Measurements from ENCODE around the gene TNS3. TPM values are rescaled to one million over a fixed set of nuclear protein-coding genes. Genes with fewer than 3 reads are reported as not detected.
A peak's percentile ranks its signal among the peaks of the same experiment; 100 is the strongest.

Gene TNS3
- total and polyA plus RNA-seq, 2 of the 13 experiments (the other 11 are each of a cell fraction or from before 2014, with no cell fraction given): 52.9 to 55.7 TPM

DNA sequence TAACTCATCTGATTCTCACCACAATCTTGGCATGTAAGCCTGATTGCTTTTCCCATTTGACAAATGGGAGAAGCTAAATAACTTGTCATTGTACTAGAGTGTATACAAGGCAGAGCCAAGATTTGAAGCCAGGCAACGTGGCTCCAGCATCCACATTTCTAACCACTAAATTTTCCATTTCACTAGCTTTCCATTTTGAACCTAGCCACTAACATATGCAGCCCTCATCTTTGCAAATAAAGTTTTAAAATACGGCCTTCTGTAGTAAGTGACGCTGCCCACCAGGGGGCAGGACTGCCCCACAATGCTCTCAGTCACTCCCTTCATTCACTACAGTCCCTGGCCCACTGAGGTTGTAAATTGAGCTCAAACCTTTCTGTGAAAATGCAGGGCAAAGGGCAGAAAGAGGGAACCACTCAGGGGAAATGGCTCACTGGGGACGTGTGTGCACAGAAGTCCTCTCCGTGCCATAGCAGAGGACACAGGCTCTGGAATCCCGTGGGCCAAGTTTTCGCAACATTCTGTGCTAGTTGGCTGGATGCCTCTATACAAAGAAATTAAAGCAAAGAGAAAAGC, 315.7 kb downstream of the TNS3 start (continued):
- TF ChIP-seq, protein P1, sequence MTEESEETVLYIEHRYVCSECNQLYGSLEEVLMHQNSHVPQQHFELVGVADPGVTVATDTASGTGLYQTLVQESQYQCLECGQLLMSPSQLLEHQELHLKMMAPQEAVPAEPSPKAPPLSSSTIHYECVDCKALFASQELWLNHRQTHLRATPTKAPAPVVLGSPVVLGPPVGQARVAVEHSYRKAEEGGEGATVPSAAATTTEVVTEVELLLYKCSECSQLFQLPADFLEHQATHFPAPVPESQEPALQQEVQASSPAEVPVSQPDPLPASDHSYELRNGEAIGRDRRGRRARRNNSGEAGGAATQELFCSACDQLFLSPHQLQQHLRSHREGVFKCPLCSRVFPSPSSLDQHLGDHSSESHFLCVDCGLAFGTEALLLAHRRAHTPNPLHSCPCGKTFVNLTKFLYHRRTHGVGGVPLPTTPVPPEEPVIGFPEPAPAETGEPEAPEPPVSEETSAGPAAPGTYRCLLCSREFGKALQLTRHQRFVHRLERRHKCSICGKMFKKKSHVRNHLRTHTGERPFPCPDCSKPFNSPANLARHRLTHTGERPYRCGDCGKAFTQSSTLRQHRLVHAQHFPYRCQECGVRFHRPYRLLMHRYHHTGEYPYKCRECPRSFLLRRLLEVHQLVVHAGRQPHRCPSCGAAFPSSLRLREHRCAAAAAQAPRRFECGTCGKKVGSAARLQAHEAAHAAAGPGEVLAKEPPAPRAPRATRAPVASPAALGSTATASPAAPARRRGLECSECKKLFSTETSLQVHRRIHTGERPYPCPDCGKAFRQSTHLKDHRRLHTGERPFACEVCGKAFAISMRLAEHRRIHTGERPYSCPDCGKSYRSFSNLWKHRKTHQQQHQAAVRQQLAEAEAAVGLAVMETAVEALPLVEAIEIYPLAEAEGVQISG (CRISPR knock-in tag; IDR thresholded peaks at IDR 0.05): 0 out of 2 replicates have a peak, but pooled peaks have one; percentile 17
- TF ChIP-seq, protein P2, sequence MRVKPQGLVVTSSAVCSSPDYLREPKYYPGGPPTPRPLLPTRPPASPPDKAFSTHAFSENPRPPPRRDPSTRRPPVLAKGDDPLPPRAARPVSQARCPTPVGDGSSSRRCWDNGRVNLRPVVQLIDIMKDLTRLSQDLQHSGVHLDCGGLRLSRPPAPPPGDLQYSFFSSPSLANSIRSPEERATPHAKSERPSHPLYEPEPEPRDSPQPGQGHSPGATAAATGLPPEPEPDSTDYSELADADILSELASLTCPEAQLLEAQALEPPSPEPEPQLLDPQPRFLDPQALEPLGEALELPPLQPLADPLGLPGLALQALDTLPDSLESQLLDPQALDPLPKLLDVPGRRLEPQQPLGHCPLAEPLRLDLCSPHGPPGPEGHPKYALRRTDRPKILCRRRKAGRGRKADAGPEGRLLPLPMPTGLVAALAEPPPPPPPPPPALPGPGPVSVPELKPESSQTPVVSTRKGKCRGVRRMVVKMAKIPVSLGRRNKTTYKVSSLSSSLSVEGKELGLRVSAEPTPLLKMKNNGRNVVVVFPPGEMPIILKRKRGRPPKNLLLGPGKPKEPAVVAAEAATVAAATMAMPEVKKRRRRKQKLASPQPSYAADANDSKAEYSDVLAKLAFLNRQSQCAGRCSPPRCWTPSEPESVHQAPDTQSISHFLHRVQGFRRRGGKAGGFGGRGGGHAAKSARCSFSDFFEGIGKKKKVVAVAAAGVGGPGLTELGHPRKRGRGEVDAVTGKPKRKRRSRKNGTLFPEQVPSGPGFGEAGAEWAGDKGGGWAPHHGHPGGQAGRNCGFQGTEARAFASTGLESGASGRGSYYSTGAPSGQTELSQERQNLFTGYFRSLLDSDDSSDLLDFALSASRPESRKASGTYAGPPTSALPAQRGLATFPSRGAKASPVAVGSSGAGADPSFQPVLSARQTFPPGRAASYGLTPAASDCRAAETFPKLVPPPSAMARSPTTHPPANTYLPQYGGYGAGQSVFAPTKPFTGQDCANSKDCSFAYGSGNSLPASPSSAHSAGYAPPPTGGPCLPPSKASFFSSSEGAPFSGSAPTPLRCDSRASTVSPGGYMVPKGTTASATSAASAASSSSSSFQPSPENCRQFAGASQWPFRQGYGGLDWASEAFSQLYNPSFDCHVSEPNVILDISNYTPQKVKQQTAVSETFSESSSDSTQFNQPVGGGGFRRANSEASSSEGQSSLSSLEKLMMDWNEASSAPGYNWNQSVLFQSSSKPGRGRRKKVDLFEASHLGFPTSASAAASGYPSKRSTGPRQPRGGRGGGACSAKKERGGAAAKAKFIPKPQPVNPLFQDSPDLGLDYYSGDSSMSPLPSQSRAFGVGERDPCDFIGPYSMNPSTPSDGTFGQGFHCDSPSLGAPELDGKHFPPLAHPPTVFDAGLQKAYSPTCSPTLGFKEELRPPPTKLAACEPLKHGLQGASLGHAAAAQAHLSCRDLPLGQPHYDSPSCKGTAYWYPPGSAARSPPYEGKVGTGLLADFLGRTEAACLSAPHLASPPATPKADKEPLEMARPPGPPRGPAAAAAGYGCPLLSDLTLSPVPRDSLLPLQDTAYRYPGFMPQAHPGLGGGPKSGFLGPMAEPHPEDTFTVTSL (CRISPR knock-in tag; IDR thresholded peaks at IDR 0.05; ENCODE audit: borderline replicate concordance): no peak
- TF ChIP-seq ZMYM2 (CRISPR knock-in tag; IDR thresholded peaks at IDR 0.05) (0 out of 2 replicates have a peak, but pooled peaks have one; percentile 26), DNMT1 (CRISPR knock-in tag; IDR thresholded peaks at IDR 0.05) (no peak), NR2F6 (IDR thresholded peaks at IDR 0.05) (0 out of 2 replicates have a peak, but pooled peaks have one; percentile 28), NR2F6 (CRISPR knock-in tag; IDR thresholded peaks at IDR 0.05) (no peak), THAP11 (CRISPR knock-in tag; IDR thresholded peaks at IDR 0.05) (0 out of 2 replicates have a peak, but pooled peaks have one; percentile 22), ZFX (CRISPR knock-in tag; IDR thresholded peaks at IDR 0.05; ENCODE audit: low read depth) (peak; percentile 32; the same call in 1 of the 2 replicates), HNF4G (IDR thresholded peaks at IDR 0.05; ENCODE audit: borderline replicate concordance, low read depth, low read length) (0 out of 2 replicates have a peak, but pooled peaks have one; percentile 38), HNF4G (CRISPR knock-in tag; IDR thresholded peaks at IDR 0.05; ENCODE audit: borderline replicate concordance, low read depth) (peak; percentile 31; the same call in 1 of the 2 replicates), HDAC1 (CRISPR knock-in tag; IDR thresholded peaks at IDR 0.05) (0 out of 2 replicates have a peak, but pooled peaks have one; percentile 42), MIXL1 (CRISPR knock-in tag; IDR thresholded peaks at IDR 0.05) (peak; percentile 69; the same call in 1 of the 2 replicates), SOX6 (IDR thresholded peaks at IDR 0.05) (no peak), SOX6 (CRISPR knock-in tag; IDR thresholded peaks at IDR 0.05) (0 out of 2 replicates have a peak, but pooled peaks have one; percentile 45), CBX5 (CRISPR knock-in tag; IDR thresholded peaks at IDR 0.05; ENCODE audit: borderline replicate concordance) (0 out of 2 replicates have a peak, but pooled peaks have one; percentile 36)
- TF ChIP-seq, protein P3, sequence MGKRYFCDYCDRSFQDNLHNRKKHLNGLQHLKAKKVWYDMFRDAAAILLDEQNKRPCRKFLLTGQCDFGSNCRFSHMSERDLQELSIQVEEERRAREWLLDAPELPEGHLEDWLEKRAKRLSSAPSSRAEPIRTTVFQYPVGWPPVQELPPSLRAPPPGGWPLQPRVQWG (CRISPR knock-in tag; IDR thresholded peaks at IDR 0.05; ENCODE audit: borderline replicate concordance, low read depth): no peak
- TF ChIP-seq, protein P4, sequence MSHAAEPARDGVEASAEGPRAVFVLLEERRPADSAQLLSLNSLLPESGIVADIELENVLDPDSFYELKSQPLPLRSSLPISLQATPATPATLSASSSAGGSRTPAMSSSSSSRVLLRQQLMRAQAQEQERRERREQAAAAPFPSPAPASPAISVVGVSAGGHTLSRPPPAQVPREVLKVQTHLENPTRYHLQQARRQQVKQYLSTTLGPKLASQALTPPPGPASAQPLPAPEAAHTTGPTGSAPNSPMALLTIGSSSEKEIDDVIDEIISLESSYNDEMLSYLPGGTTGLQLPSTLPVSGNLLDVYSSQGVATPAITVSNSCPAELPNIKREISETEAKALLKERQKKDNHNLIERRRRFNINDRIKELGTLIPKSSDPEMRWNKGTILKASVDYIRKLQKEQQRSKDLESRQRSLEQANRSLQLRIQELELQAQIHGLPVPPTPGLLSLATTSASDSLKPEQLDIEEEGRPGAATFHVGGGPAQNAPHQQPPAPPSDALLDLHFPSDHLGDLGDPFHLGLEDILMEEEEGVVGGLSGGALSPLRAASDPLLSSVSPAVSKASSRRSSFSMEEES (CRISPR knock-in tag; IDR thresholded peaks at IDR 0.05): 0 out of 2 replicates have a peak, but pooled peaks have one; percentile 11

All from HepG2 (cell line).